Articular chondrocyte of knee joint (primary cell): Measurements from ENCODE around the gene KRTAP20-4. TPM values are rescaled to one million over a fixed set of nuclear protein-coding genes. Genes with fewer than 3 reads are reported as not detected.

ENCODE experiments used
- small RNA-seq: library from RNA; depleted of rRNA; stranded (forward); fragments of <200 nt; gene quantifications from one replicate; pipeline ENCODE3, GENCODE V24; 2012
- total RNA-seq: library from RNA; depleted of rRNA; stranded (reverse); fragments of >200 nt; gene quantifications from 2 replicates; pipeline ENCODE4 v1.2.3, GENCODE V29; 2012

The KRTAP20-4 gene
- not detected in 2 replicates for total RNA-seq

GRCh38 chr21:30620522-30620921, at the start of gene KRTAP20-4:
Gene KRTAP20-4 (plus strand): TSS chr21:30620627.

GRCh38 chr21:30590297-30590696, 30.1 kb upstream of the KRTAP20-4 start, which contains the start of gene KRTAP22-2:
Gene KRTAP22-2 (minus strand): TSS chr21:30590397.

DNA sequence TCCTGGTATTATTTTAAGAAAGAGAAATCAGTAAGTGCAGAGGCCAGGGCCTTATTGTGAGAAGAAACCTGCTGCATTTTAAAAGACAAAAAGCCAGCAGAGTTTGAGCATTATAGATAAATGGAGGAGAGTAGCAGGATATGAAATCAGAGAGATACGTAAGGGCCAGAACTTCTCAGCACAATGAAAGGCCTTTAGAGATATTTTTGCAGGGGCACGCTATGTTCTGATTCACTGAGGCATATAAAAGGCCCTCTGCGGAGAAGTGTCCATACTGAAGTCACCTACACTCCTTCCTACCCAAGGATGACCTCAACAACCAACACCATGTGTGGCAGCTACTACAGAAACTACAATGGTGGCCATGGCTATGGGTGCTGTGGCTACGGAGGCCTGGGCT, 28.3 kb upstream of the KRTAP20-4 start, which contains the start of gene KRTAP6-3:
TSS of gene KRTAP6-3 (plus strand) at position 301 of the 400 bp plus-strand sequence. CDS start at position 307, 6 bp downstream.

GRCh38 chr21:30598802-30599201, 21.6 kb upstream of the KRTAP20-4 start, which contains the start of gene KRTAP6-2:
Gene KRTAP6-2 (minus strand): TSS chr21:30598902. CDS start chr21:30598874, 28 bp downstream.

DNA sequence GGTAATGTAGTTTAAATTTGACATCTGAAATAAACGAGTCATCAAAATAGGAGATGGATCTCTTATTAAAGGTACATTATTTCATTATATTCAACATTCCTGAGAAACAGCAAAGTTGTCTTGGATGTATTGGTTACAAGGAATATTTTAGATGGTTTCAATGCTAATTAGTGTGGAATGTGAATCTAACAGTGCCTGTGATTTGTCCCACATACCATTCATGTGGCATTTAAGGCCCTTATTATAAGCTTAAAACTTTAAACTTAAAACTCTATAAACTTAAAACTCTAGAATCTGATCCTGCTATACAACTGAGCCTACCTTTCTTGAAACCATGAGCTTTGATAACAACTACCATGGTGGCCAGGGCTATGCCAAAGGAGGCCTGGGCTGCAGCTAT, 19.6 kb upstream of the KRTAP20-4 start, which contains the start of gene KRTAP22-1:
TSS of gene KRTAP22-1 (plus strand) at position 301 of the 400 bp plus-strand sequence.

GRCh38 chr21:30613836-30614235, 6.6 kb upstream of the KRTAP20-4 start, which contains the start of gene KRTAP6-1:
Gene KRTAP6-1 (minus strand): TSS chr21:30613930. CDS start chr21:30613904, 26 bp downstream.

DNA sequence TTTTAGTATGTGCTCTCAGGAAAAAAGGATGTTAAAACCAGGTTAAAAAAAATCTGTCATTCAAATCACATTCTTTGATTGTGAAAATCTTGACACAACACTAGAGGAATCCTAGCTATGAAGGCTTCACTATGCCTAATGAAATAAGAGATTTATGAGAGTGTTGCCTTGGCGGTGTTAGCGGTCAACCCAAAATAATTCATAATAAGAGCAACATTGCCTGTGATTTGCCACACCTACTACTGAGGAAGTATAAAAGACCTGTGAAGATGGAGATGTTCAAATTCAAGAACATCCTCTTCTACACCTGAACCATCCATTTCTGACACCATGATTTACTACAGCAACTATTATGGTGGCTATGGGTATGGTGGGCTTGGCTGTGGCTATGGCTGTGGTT, 4.3 kb upstream of the KRTAP20-4 start, which contains the start of gene KRTAP20-1:
TSS of gene KRTAP20-1 (plus strand) at position 301 of the 400 bp plus-strand sequence. CDS start at position 331, 30 bp downstream.

DNA sequence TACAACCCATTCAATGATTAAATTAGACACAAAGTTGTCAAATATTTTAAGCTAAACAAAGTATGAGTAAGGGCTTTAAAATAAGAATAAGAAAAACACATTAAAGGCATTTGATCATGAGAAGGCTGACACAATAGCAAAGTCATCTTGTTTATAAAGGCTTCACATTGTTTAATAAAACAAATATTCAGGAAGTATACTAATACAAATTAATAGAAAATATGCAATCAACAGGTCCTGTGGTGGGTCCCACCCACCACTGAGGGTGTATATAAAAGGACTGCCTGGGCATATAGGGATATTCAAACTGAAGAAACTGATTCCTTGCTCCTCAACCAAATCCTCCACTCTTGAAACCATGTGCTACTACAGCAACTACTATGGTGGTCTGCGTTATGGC, 14.5 kb downstream of the KRTAP20-4 start, which contains the start of gene KRTAP20-2:
TSS of gene KRTAP20-2 (plus strand) at position 301 of the 400 bp plus-strand sequence. CDS start at position 359, 58 bp downstream.

DNA sequence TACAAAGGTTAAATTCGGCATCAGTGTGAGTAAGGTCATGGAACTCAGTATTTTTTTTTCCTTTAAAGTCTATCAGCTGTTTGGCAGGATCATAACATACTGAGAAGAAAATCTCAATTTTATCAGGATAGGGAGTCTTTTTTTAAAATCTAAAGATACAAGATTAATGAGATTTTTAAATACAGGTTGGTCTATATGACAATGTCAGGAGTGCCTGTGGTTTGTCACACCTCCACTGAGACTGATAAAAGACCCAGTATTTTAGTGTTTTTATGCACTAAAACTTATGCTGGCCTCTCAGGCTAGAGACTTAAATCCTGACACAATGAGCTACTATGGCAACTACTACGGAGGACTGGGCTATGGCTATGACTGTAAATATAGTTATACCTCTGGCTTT, 22.1 kb downstream of the KRTAP20-4 start, which contains the start of gene KRTAP20-3:
TSS of gene KRTAP20-3 (plus strand) at position 301 of the 400 bp plus-strand sequence.

Small RNAs within 50 kb of the gene (small RNA-seq; reads per million reads assigned to genes)
- not detected for gene KRTAP20-1
- not detected for gene KRTAP20-3
- gene KRTAP20-4, result not detected
- gene KRTAP22-1, result not detected
- gene KRTAP22-2, result not detected

Other genes with a start within 250 kb of the KRTAP20-4 start
- not detected in 2 replicates for gene KRTAP13-2, start 248.4 kb upstream of the KRTAP20-4 start, total RNA-seq
- not detected in 2 replicates for gene KRTAP13-1, start 224.6 kb upstream of the KRTAP20-4 start, total RNA-seq
- not detected in 2 replicates for gene KRTAP13-3, start 194.7 kb upstream of the KRTAP20-4 start, total RNA-seq
- gene KRTAP13-4, start 190.4 kb upstream of the KRTAP20-4 start, total RNA-seq, result not detected in 2 replicates
- not detected in 2 replicates for gene KRTAP15-1, start 180.4 kb upstream of the KRTAP20-4 start, total RNA-seq
- not detected in 2 replicates for gene KRTAP19-1, start 140.3 kb upstream of the KRTAP20-4 start, total RNA-seq
- gene KRTAP19-2, start 133.2 kb upstream of the KRTAP20-4 start, total RNA-seq, result not detected in 2 replicates
- not detected in 2 replicates for gene KRTAP19-3, start 128.6 kb upstream of the KRTAP20-4 start, total RNA-seq
- not detected in 2 replicates for gene KRTAP19-4, start 123.5 kb upstream of the KRTAP20-4 start, total RNA-seq
- gene KRTAP19-5, start 118.5 kb upstream of the KRTAP20-4 start, total RNA-seq, result not detected in 2 replicates
- not detected in 2 replicates for gene KRTAP19-6, start 78.8 kb upstream of the KRTAP20-4 start, total RNA-seq
- gene KRTAP19-7, start 59.3 kb upstream of the KRTAP20-4 start, total RNA-seq, result not detected in 2 replicates
- not detected in 2 replicates for gene KRTAP22-2, start 30.2 kb upstream of the KRTAP20-4 start, total RNA-seq
- not detected in 2 replicates for gene KRTAP6-3, start 28.2 kb upstream of the KRTAP20-4 start, total RNA-seq
- gene KRTAP6-2, start 21.7 kb upstream of the KRTAP20-4 start, total RNA-seq, result not detected in 2 replicates
- not detected in 2 replicates for gene KRTAP22-1, start 19.5 kb upstream of the KRTAP20-4 start, total RNA-seq
- gene KRTAP6-1, start 6.7 kb upstream of the KRTAP20-4 start, total RNA-seq, result not detected in 2 replicates
- not detected in 2 replicates for gene KRTAP20-1, start 4.2 kb upstream of the KRTAP20-4 start, total RNA-seq
- not detected in 2 replicates for gene KRTAP20-2, start 14.6 kb downstream of the KRTAP20-4 start, total RNA-seq
- gene KRTAP20-3, start 22.2 kb downstream of the KRTAP20-4 start, total RNA-seq, result not detected in 2 replicates
- gene KRTAP21-3, start 98.2 kb downstream of the KRTAP20-4 start, total RNA-seq, result not detected in 2 replicates
- gene KRTAP21-2, start 126.6 kb downstream of the KRTAP20-4 start, total RNA-seq, result 1.3 TPM in 1 of 2 replicates, not detected in the other
- not detected in 2 replicates for gene KRTAP21-1, start 134.8 kb downstream of the KRTAP20-4 start, total RNA-seq
- gene KRTAP8-1, start 192.6 kb downstream of the KRTAP20-4 start, total RNA-seq, result not detected in 2 replicates
- gene KRTAP7-1, start 209.1 kb downstream of the KRTAP20-4 start, total RNA-seq, result not detected in 2 replicates